ENCODE data around the gene CABLES2. TPM values are rescaled to one million over a fixed set of nuclear protein-coding genes. Genes with fewer than 3 reads are reported as not detected.
A peak's percentile ranks its signal among the peaks of the same experiment; 100 is the strongest.

Gene CABLES2
- total and polyA plus RNA-seq, 2 of the 4 experiments (the other 2 are of a cell fraction): 1.4 to 5.1 TPM

DNA sequence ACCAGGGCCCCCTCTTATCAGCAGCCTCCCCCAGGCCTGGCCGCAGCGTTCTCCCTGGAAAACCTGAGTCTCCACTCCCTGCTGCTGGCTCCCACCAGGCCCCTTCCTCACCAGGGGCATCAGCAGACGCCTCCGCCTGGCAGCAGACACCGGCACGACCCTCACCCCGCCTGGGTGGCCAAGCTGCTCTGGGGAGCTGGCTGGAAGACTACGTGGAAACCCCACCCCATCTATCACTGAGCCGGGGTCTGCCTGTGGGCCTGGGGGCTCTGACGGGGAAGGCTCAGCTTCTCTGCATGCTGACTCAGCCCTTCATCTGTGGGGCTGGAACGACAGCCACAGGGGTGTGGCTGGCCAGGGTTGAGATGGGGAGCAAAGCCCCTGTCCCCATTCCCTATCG, 39.4 kb upstream of the CABLES2 start:
- Histone ChIP-seq H4K8ac (ENCODE audit: low read depth in 2 of 2, low read length in 2 of 2) (no peak overlapping the region), H3K4me1 (ENCODE audit: control insufficient read depth, insufficient read depth, low read length) (no peaks in the 10 kb centered on the region), H4K91ac (ENCODE audit: insufficient read depth, low read depth, low read length) (no peak overlapping the region), H2AK5ac (ENCODE audit: low read depth, low read length) (no peak overlapping the region), H2BK5ac (ENCODE audit: low read depth, low read length, poor library complexity, severe bottlenecking) (no peak overlapping the region), H3K23ac (ENCODE audit: low read depth, low read length) (no peak overlapping the region), H2BK15ac (ENCODE audit: low read depth, low read length) (no peak overlapping the region), H3K9me1 (ENCODE audit: insufficient read depth, low read length) (no peaks in the 10 kb centered on the region), H3K27me3 (ENCODE audit: control insufficient read depth, insufficient read depth, low read length) (peaks cover 28% of the 10 kb centered on the region; the same call in 1 of the 2 replicates), H2AK9ac (replicated peaks; ENCODE audit: low read depth, low read length, poor library complexity) (no peak overlapping the region), H3K36me3 (ENCODE audit: control insufficient read depth, insufficient read depth, low read length) (no peaks in the 10 kb centered on the region), H3K4me3 (ENCODE audit: insufficient read depth, low read depth, low read length) (no peak overlapping the region), H3K9me3 (ENCODE audit: control insufficient read depth, insufficient read depth, low read length) (peaks cover 2% of the 10 kb centered on the region; the same call in 1 of the 2 replicates), H3K14ac (replicated peaks; ENCODE audit: low read depth, low read length) (no peak overlapping the region), H3K79me1 (ENCODE audit: low read depth in 1 of 2, low read length in 2 of 2) (no peaks in the 10 kb centered on the region), H3K9ac (ENCODE audit: low read depth, low read length) (no peak overlapping the region), H2BK120ac (ENCODE audit: low read depth, low read length) (no peak overlapping the region), H2AFZ (replicated peaks; ENCODE audit: low read length, poor library complexity) (no peak overlapping the region), H3K4ac (ENCODE audit: low read depth, low read length) (no peak overlapping the region), H3K56ac (ENCODE audit: extremely low read depth, insufficient read depth, low read length) (no peak overlapping the region), H4K5ac (ENCODE audit: low read depth, low read length) (no peak overlapping the region), H4K20me1 (ENCODE audit: insufficient read depth, low read length) (no peaks in the 10 kb centered on the region), H3K27ac (ENCODE audit: insufficient read depth, low read length) (no peak overlapping the region), H2BK20ac (ENCODE audit: low read depth, low read length) (no peak overlapping the region), H3K4me2 (ENCODE audit: low read depth, low read length) (no peak overlapping the region), H3K18ac (ENCODE audit: low read depth, low read length) (no peak overlapping the region)
- intact Hi-C loops (cut with micrococcal nuclease): no loop called here
- ChIA-PET CTCF (no interaction called here), POLR2A (ENCODE audit: unreplicated experiment) (no interaction called here)
- in situ Hi-C loops (cut with MboI; ENCODE audit: low sequenced_read_pairs): no loop called here
- no CpG with 5 or more reads among the region's 12 CpGs for WGBS, 2 experiments (ENCODE audit: extremely low coverage in 2 of 2, insufficient read length in 1 of 2)
- ATAC-seq (ENCODE audit: low read depth): no peak
- dilution Hi-C loops (cut with HindIII; ENCODE audit: low sequenced_read_pairs, unreplicated experiment): no loop called here
- DNase-seq: no peak
- TF ChIP-seq MAFK (IDR thresholded peaks at IDR 0.05; ENCODE audit: low read depth, low read length): 0 out of 2 replicates have a peak, but pooled peaks have one; percentile 10
- no peak for TF ChIP-seq FOS (IDR thresholded peaks at IDR 0.05; ENCODE audit: low read depth, low read length)
- BruUV-seq (replicated peaks): no TSS peak

All from IMR-90 (cell line).